Upper lobe of left lung (tissue), 6 donors: ENCODE results near the gene CRB3. TPM values are rescaled to one million over a fixed set of nuclear protein-coding genes. Genes with fewer than 3 reads are reported as not detected.

ENCODE experiments used
- ATAC-seq, 2 donors: fragments of 200-7000 bp; cut with Tn5 transposase; one replicate each; pipeline ENCODE4 v1.9.1; 2022; ENCODE audit warnings: mild to moderate bottlenecking in 2 of 2, moderate library complexity in 2 of 2; ENCODE audit not compliant: low FRiP score in 2 of 2
- DNase-seq, 2 donors: peaks; one replicate each; pipeline ENCODE4 v3.0.0-alpha.2; 2019 to 2020
- H3K27ac ChIP-seq, 4 donors: fragments of 200-600 bp; sonication (generic); one replicate each; pipeline ENCODE4 v1.5.1; 2016 to 2019
- H3K27me3 ChIP-seq, 4 donors: fragments of 200-600 bp; sonication (generic); one replicate each; pipeline ENCODE4 v1.5.1; 2017 to 2019
- H3K36me3 ChIP-seq, 4 donors: fragments of 200-600 bp; sonication (generic); one replicate each; pipeline ENCODE4 v1.5.1; 2016 to 2019
- H3K4me1 ChIP-seq, 4 donors: fragments of 200-600 bp; sonication (generic); one replicate each; pipeline ENCODE4 v1.5.1; 2018 to 2019
- H3K4me3 ChIP-seq, 4 donors: fragments of 200-600 bp; sonication (generic); one replicate each; pipeline ENCODE4 v1.5.1; 2017 to 2019; ENCODE audit warnings: mild to moderate bottlenecking in 2 of 4, moderate library complexity in 1 of 4
- H3K9me3 ChIP-seq, 4 donors: fragments of 200-600 bp; sonication (generic); one replicate each; pipeline ENCODE4 v1.5.1; 2018 to 2019
- CTCF ChIP-seq, 6 experiments: fragments of 450-650 bp in 4 of 6; fragments of 200-600 bp in 2 of 6; sonication (generic) in 2 of 6; IDR thresholded peaks; one replicate each; pipeline ENCODE4 v1.5.1; 2016 to 2019; ENCODE audit warnings: antibody characterized with exemption in 6 of 6
- EP300 ChIP-seq, 4 donors: sonication (generic); formaldehyde crosslinking; IDR thresholded peaks; one replicate each; pipeline ENCODE4 v1.5.1; 2017; ENCODE audit warnings: antibody characterized with exemption in 4 of 4, control low read depth in 2 of 4
- POLR2A ChIP-seq, 4 donors: fragments of 450-650 bp; IDR thresholded peaks; one replicate each; pipeline ENCODE4 v1.5.1; 2016 to 2017; ENCODE audit warnings: antibody characterized with exemption in 4 of 4, mild to moderate bottlenecking in 2 of 4
- POLR2AphosphoS5 ChIP-seq, 2 donors: sonication (generic); formaldehyde crosslinking; IDR thresholded peaks; one replicate each; pipeline ENCODE4 v1.5.1; 2017; ENCODE audit warnings: antibody characterized with exemption in 2 of 2
- WGBS, 2 donors: methylation state at CpG; one replicate each; pipeline ENCODE4 v1.1.5; 2017 to 2018; 5-methylcytosine and 5-hydroxymethylcytosine counted together
- total RNA-seq, 6 donors: library from RNA; depleted of rRNA in 4 of 6; stranded (reverse); fragments of >200 nt in 4 of 6; gene quantifications; one replicate each; pipeline versions ENCODE4 v1.1.0 to v1.2.1, GENCODE V29; 2016 to 2021
- donor health status: DM: no; HTN: no; CAD: no; lungs with moderate emphysema.
- donor health status: DM: no; HTN: yes; CAD: no; lungs with severe emphysema.

Gene CRB3
- total RNA-seq, 6 donors from 2014 or later, result 51.1 to 120 (median 74.1) TPM

DNA sequence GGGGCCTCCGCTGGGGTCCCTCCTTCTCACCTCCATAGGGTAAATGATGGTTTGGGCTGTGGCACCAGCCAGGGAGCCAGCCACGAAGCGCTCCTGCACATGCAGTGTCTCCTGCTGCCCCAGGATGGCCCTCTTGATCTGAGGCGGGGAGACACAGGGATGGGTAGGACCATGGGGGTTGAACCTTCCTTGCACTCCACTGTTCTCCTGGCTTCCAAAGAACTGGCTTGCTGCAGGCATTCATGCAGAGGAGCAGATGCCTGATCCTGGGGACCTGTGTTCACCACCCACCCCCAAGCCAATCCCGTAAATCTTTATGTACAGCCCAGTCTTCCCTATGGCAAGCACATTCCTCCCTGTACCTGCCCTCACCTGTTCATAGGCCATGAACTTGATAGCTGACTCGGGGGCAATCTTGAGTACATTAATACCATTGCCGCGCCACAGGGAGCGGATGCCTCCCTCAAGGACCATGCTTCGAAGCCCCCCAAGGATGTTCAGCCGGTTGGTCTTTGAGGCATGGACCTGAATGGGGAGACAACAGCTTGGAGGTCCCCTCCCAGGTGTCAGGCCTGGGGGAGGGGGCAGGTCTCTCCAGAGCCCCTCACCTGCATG, 10.0 kb upstream of the CRB3 start:
- peaks cover 0 to 10% (median 7%) of the 10 kb centered on the region in 4 donors for H3K9me3 ChIP-seq
- TF ChIP-seq CTCF (IDR thresholded peaks at IDR 0.05) (no peak), EP300 (IDR thresholded peaks at IDR 0.05) (no peak), POLR2A (IDR thresholded peaks at IDR 0.05) (no peak), POLR2AphosphoS5 (IDR thresholded peaks at IDR 0.05) (no peak)
- peaks cover 0 to under 1% (median 0%) of the 10 kb centered on the region in 4 donors for H3K27me3 ChIP-seq
- H3K27ac ChIP-seq, result no peak overlapping the region
- H3K36me3 ChIP-seq, result peaks cover 0 to 28% (median 13%) of the 10 kb centered on the region in 4 donors
- no peak overlapping the region for H3K4me3 ChIP-seq
- no peak for ATAC-seq
- 93 to 99% methylated on average over 9 to 11 of the region's 11 CpGs for WGBS, 2 donors
- peaks cover 4 to 8% (median 5%) of the 10 kb centered on the region in 4 donors for H3K4me1 ChIP-seq
- DNase-seq, result no peak

- 95 to 99% methylated on average over 15 of the region's 15 CpGs for WGBS, 2 donors
- no peak overlapping the region for H3K27ac ChIP-seq
- no peak for ATAC-seq
- H3K27me3 ChIP-seq, result peaks cover 0 to 7% (median 0%) of the 10 kb centered on the region in 4 donors
- peaks cover 0 to 10% (median 7%) of the 10 kb centered on the region in 4 donors for H3K9me3 ChIP-seq
- no peak for DNase-seq
- no peak overlapping the region for H3K4me3 ChIP-seq
- H3K4me1 ChIP-seq, result peaks cover 5 to 15% (median 12%) of the 10 kb centered on the region in 4 donors
- H3K36me3 ChIP-seq, result peaks cover 0 to 28% (median 13%) of the 10 kb centered on the region in 4 donors
- TF ChIP-seq POLR2A (IDR thresholded peaks at IDR 0.05), result no peak
- no peak for TF ChIP-seq POLR2AphosphoS5 (IDR thresholded peaks at IDR 0.05)
- no peak for TF ChIP-seq CTCF (IDR thresholded peaks at IDR 0.05)
- no peak for TF ChIP-seq EP300 (IDR thresholded peaks at IDR 0.05)
Measured at GRCh38 chr19:6455924-6456323, 8.1 kb upstream of the CRB3 start.

- Histone ChIP-seq H3K27ac (peak overlapping the region in 1 of 4 donors; percentile 85), H3K27me3 (peaks cover 0 to 7% (median 0%) of the 10 kb centered on the region in 4 donors), H3K36me3 (peaks cover 0 to 28% (median 11%) of the 10 kb centered on the region in 4 donors), H3K4me1 (peaks cover 5 to 15% (median 12%) of the 10 kb centered on the region in 4 donors), H3K9me3 (peaks cover 0 to 10% (median 7%) of the 10 kb centered on the region in 4 donors), H3K4me3 (peak overlapping the region in 2 of 4 donors; percentile 84 to 90)
- 91 to 93% methylated on average over 14 to 17 of the region's 17 CpGs for WGBS, 2 donors
- ATAC-seq (no peak), DNase-seq (no peak)
- no peak for TF ChIP-seq EP300 (IDR thresholded peaks at IDR 0.05)
- TF ChIP-seq POLR2AphosphoS5 (IDR thresholded peaks at IDR 0.05), result no peak
- no peak for TF ChIP-seq POLR2A (IDR thresholded peaks at IDR 0.05)
- no peak for TF ChIP-seq CTCF (IDR thresholded peaks at IDR 0.05)
Measured at GRCh38 chr19:6457958-6458694, 5.9 kb upstream of the CRB3 start.

- Histone ChIP-seq H3K4me3 (peak overlapping the region; percentile 29 to 90 (median 84)), H3K36me3 (peaks cover 0 to 22% (median 9%) of the 10 kb centered on the region in 4 donors), H3K27me3 (peaks cover 0 to 8% (median under 1%) of the 10 kb centered on the region in 4 donors), H3K27ac (peak overlapping the region in 2 of 4 donors; percentile 85 to 91), H3K9me3 (peaks cover 0 to 8% (median 5%) of the 10 kb centered on the region in 4 donors), H3K4me1 (peaks cover 5 to 17% (median 12%) of the 10 kb centered on the region in 4 donors)
- TF ChIP-seq CTCF (IDR thresholded peaks at IDR 0.05), result no peak
- TF ChIP-seq POLR2AphosphoS5 (IDR thresholded peaks at IDR 0.05), result no peak
- no peak for TF ChIP-seq POLR2A (IDR thresholded peaks at IDR 0.05)
- TF ChIP-seq EP300 (IDR thresholded peaks at IDR 0.05), result no peak
- ATAC-seq (no peak), DNase-seq (peak in 1 of 2 donors; percentile 43)
- 35 to 58% methylated on average over 11 to 16 of the region's 16 CpGs for WGBS, 2 donors
Measured at GRCh38 chr19:6458695-6459261, 5.3 kb upstream of the CRB3 start.
